ENCODE data around the gene OR5B12. TPM values are rescaled to one million over a fixed set of nuclear protein-coding genes. Genes with fewer than 3 reads are reported as not detected.

Gene OR5B12
- not detected in 2 replicates for total RNA-seq

DNA sequence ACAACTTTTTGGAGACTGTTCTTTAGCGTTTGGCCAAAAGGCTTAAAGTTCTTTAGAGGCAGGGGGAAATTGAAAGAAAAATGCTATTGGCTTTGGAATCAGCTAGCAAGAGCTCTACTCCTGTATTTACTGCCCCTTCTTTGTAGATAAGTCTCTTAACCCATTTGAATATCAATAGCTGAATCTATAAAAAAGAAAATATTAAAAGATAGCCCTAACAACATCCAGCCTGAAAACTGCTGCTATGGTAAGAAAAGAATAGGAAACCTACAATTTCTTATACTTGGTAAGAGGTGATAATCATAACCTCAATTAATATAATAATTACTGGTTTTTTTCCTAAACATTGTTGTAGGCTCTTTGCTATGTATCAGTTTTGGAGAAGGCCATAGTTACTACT lies at the start of gene OR5B12:
Gene OR5B12 (minus strand): TSS at position 101 of the 400 bp plus-strand sequence. CDS start 2,085 bp downstream, outside the sequence.
- no peak for DNase-seq (ENCODE audit: low spot score)
- no peaks in the 10 kb centered on the region for H3K4me1 Mint-ChIP-seq (ENCODE audit: low read depth)
- H3K4me3 Mint-ChIP-seq, result no peak within 1 kb of the TSS
- intact Hi-C loops (cut with micrococcal nuclease), result no loop called here
- H3K27ac Mint-ChIP-seq, result no peak within 1 kb of the TSS
- peaks cover 3% of the 10 kb centered on the region for H3K9me3 Mint-ChIP-seq
- no peaks in the 10 kb centered on the region for H3K36me3 Mint-ChIP-seq (ENCODE audit: low read depth)
- peaks cover 2% of the 10 kb centered on the region for H3K27me3 Mint-ChIP-seq (ENCODE audit: insufficient read depth)

DNA sequence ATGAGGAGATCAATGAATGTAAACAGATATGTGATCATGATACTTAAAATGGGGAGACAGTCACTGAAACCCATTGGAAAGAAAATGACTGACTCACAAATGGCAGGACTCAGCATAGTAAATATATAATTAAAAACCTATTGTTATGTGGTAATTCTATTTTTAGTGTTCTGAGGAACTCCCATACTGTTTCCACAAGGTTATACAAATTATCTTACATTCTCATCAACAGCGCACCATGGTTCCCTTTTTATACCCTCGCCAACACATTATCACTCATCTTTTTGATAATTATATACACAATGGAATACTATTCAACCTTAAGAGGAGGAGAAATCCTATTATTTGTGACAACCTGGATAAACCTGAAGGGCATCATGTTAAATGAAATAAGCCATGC lies 48.8 kb upstream of the OR5B12 start:
- Mint-ChIP-seq H3K9me3 (no peaks in the 10 kb centered on the region), H3K4me3 (no peak overlapping the region), H3K27me3 (ENCODE audit: insufficient read depth) (no peaks in the 10 kb centered on the region), H3K4me1 (ENCODE audit: low read depth) (no peaks in the 10 kb centered on the region), H3K36me3 (ENCODE audit: low read depth) (no peaks in the 10 kb centered on the region), H3K27ac (no peak overlapping the region)
- intact Hi-C loops (cut with micrococcal nuclease), result loop anchor here (10.0 kb wide), 1 partner anchor 56 kb away; no protein-coding TSS in a partner anchor
- DNase-seq (ENCODE audit: low spot score), result no peak

DNA sequence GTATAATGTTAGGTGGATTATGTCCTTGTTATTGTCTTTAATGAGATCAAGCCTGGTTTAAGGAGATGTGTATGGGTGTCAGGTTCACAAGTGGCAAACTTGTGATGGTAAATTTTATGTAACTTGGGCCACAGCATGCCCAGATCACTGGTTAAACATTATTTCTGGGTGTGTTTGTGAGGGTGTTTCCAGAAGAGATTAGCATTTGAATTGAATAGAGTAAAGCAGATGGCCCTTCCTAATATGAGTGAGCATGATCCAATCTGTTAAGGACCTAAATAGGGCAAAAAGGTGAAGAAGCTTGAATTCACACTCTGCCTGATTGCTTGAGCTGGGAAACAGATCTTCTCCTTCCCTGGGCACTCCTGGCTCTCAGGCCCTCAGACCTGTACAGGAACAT lies 45.1 kb upstream of the OR5B12 start:
- no peak overlapping the region for H3K27ac Mint-ChIP-seq
- no peaks in the 10 kb centered on the region for H3K27me3 Mint-ChIP-seq (ENCODE audit: insufficient read depth)
- no peaks in the 10 kb centered on the region for H3K36me3 Mint-ChIP-seq (ENCODE audit: low read depth)
- H3K4me1 Mint-ChIP-seq (ENCODE audit: low read depth), result no peaks in the 10 kb centered on the region
- H3K9me3 Mint-ChIP-seq, result no peaks in the 10 kb centered on the region
- H3K4me3 Mint-ChIP-seq, result no peak overlapping the region
- intact Hi-C loops (cut with micrococcal nuclease), result no loop called here
- no peak for DNase-seq (ENCODE audit: low spot score)

DNA sequence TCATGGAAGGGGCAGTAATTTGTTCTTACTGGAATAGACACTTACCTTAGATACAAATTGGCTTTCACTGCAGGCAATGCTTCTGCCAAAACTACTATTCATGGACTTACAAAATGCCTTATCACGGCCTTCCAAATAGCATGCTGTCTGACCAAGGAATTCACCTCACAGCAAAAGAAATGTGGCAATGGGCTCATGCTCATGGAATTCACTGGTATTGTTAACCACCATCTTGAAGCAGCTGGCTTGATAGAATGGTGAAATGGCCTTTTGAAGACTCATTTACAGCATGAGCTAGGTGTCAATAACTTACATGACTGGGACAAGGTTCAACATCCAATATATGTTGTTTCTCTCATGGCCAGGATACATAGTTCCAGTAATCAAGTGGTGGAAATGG lies 43.9 kb upstream of the OR5B12 start:
- H3K36me3 Mint-ChIP-seq (ENCODE audit: low read depth), result no peaks in the 10 kb centered on the region
- intact Hi-C loops (cut with micrococcal nuclease), result no loop called here
- H3K9me3 Mint-ChIP-seq, result no peaks in the 10 kb centered on the region
- no peak for DNase-seq (ENCODE audit: low spot score)
- no peaks in the 10 kb centered on the region for H3K4me1 Mint-ChIP-seq (ENCODE audit: low read depth)
- no peak overlapping the region for H3K27ac Mint-ChIP-seq
- H3K27me3 Mint-ChIP-seq (ENCODE audit: insufficient read depth), result no peaks in the 10 kb centered on the region
- no peak overlapping the region for H3K4me3 Mint-ChIP-seq

DNA sequence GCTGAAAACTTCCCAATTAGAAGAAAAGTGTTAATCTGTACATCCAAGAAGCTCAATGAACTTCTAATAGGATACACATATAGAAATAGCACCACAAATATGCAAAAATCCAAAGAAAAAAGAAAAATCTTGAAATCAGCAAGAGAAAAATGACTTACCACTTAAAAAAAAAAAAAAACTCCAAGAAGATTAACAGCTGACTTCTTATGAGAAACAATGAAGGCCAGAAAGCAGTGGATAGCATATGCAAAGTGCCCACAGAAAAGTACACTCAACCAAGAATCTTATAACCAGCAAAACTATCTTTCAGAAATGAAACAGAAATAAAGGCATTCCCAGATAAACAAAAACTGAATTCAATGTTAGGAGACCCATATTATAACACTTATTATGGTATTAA lies 29.9 kb upstream of the OR5B12 start:
- H3K4me1 Mint-ChIP-seq (ENCODE audit: low read depth), result no peaks in the 10 kb centered on the region
- no peak overlapping the region for H3K27ac Mint-ChIP-seq
- peaks cover 37% of the 10 kb centered on the region for H3K9me3 Mint-ChIP-seq
- H3K36me3 Mint-ChIP-seq (ENCODE audit: low read depth), result peaks cover 2% of the 10 kb centered on the region
- intact Hi-C loops (cut with micrococcal nuclease), result no loop called here
- no peak overlapping the region for H3K4me3 Mint-ChIP-seq
- DNase-seq (ENCODE audit: low spot score), result no peak
- H3K27me3 Mint-ChIP-seq (ENCODE audit: insufficient read depth), result peaks cover 1% of the 10 kb centered on the region

DNA sequence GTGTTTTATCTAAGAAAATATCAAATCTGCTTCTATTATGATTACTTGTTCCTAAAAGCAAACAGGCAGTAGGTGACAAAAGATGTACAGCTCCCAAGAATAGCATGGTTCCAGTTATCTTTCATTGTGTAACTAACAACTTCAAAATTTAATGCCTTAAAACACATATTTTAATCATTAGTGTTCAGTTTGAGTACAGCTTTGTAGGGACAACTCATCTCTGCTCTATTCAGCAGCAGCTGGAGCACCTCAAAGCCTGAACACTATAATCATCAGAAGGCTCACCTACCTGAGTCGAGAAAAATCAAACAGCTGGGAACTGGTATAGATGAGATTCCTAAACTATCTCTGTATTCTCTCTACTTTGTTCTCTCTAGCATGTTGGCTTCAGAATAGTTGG lies 24.3 kb upstream of the OR5B12 start:
- Mint-ChIP-seq H3K9me3 (peaks cover 8% of the 10 kb centered on the region), H3K27me3 (ENCODE audit: insufficient read depth) (no peaks in the 10 kb centered on the region), H3K4me3 (no peak overlapping the region), H3K36me3 (ENCODE audit: low read depth) (no peaks in the 10 kb centered on the region), H3K4me1 (ENCODE audit: low read depth) (no peaks in the 10 kb centered on the region), H3K27ac (no peak overlapping the region)
- DNase-seq (ENCODE audit: low spot score), result no peak
- intact Hi-C loops (cut with micrococcal nuclease), result no loop called here

DNA sequence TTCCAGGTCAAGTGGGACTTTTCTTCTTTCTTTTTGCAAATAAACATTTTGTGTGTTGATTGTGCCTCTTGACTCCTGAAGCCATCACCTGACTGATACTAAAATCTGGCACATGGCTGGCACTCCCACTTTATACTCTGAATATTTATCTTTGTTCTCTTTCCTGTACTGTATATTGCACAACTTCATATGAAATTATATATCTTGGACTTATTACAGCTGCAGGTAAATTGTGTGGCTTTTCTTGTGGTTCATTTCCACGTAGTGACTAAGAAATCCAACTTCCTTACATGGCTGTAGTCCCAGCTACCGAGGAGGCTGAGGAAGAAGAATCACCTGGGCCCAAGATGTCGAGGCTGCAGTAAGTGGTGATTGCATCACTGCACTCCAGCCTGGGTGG lies 23.7 kb upstream of the OR5B12 start:
- intact Hi-C loops (cut with micrococcal nuclease), result no loop called here
- Mint-ChIP-seq H3K36me3 (ENCODE audit: low read depth) (no peaks in the 10 kb centered on the region), H3K4me1 (ENCODE audit: low read depth) (no peaks in the 10 kb centered on the region), H3K4me3 (no peak overlapping the region), H3K9me3 (peaks cover 6% of the 10 kb centered on the region), H3K27ac (no peak overlapping the region), H3K27me3 (ENCODE audit: insufficient read depth) (no peaks in the 10 kb centered on the region)
- no peak for DNase-seq (ENCODE audit: low spot score)

DNA sequence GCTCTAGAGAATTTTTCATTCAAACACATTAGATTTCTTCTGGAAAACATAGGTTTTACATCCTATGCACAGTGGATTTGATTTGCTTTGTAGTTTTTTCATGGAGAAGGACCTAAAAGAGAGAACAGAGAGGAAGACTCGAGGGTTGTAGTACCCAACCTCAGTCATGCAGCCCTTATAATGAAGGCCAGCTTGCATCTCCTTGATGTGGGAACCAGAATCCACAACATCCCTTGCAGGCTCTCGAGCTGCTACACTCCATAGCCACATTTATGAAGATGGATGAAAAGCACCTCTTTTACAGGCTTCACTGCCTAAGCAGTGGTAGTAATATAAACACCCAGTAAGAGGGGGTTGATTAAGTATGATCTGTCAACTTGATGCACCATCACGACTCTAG lies 9.5 kb upstream of the OR5B12 start:
- no peak for DNase-seq (ENCODE audit: low spot score)
- Mint-ChIP-seq H3K27ac (no peak overlapping the region), H3K27me3 (ENCODE audit: insufficient read depth) (no peaks in the 10 kb centered on the region), H3K36me3 (ENCODE audit: low read depth) (no peaks in the 10 kb centered on the region), H3K9me3 (no peaks in the 10 kb centered on the region), H3K4me3 (no peak overlapping the region), H3K4me1 (ENCODE audit: low read depth) (no peaks in the 10 kb centered on the region)
- intact Hi-C loops (cut with micrococcal nuclease), result no loop called here

DNA sequence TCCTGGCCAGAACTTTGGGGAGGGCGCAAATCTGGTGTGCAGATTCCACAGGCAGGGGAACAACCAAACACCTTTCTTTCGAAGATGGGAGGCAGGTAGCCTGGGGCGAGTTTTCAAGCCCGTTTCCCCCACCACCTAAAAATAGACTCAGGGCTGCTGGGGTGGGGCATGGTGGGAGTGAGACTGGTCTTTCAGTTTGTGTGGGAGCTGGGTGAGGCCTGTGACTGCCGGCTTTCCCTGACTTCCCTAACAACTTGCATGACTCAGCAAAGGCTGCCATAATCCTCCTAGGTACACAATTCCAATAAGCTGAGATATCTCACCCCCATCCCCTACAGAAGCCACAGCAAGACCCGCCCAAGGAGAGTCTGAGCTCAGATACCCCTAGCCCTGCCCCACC lies 4.3 kb upstream of the OR5B12 start:
- peaks cover 3% of the 10 kb centered on the region for H3K9me3 Mint-ChIP-seq
- DNase-seq (ENCODE audit: low spot score), result no peak
- no peaks in the 10 kb centered on the region for H3K36me3 Mint-ChIP-seq (ENCODE audit: low read depth)
- no peaks in the 10 kb centered on the region for H3K27me3 Mint-ChIP-seq (ENCODE audit: insufficient read depth)
- H3K27ac Mint-ChIP-seq, result no peak overlapping the region
- H3K4me1 Mint-ChIP-seq (ENCODE audit: low read depth), result no peaks in the 10 kb centered on the region
- intact Hi-C loops (cut with micrococcal nuclease), result no loop called here
- no peak overlapping the region for H3K4me3 Mint-ChIP-seq

DNA sequence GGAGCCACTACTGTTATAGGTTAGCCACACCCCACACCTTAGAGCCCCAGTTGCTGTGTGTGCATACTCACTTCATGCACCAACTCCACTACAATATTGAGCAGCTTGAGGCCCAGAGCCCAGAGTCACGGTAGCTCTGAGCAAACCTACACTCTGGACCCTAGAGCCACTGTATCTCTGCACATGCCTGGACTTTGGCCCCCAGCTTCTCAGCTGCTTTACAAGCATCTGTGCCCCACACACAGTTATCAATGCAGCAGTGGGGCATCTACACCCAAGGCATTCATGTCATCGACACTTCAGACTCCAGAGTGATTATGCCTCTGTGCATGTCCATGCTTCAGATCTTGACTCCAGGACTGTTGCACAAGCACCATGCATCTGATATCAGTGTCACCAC lies 2.3 kb upstream of the OR5B12 start:
- Mint-ChIP-seq H3K9me3 (peaks cover 3% of the 10 kb centered on the region), H3K4me3 (no peak overlapping the region), H3K27me3 (ENCODE audit: insufficient read depth) (no peaks in the 10 kb centered on the region), H3K4me1 (ENCODE audit: low read depth) (no peaks in the 10 kb centered on the region), H3K27ac (no peak overlapping the region), H3K36me3 (ENCODE audit: low read depth) (no peaks in the 10 kb centered on the region)
- intact Hi-C loops (cut with micrococcal nuclease), result no loop called here
- DNase-seq (ENCODE audit: low spot score), result no peak

DNA sequence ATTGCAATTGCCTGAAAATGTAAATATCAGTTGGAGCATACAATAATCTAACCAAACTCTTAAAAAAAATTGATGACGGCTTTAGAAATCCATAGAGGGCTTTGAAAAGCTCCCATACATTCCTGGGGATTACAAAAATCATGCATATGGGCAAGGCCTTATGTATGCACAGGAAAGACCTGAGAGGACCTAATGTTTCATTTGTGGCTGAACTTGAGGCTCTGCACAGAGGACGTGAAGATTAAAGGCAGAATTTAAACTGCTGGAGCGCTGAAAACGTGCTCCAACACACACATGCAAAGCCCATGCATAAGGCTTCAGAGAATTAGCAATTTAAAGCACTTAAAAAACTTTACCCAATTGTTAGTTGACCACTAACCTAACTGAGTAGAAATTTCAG lies 3.5 kb downstream of the OR5B12 start:
- Mint-ChIP-seq H3K4me1 (ENCODE audit: low read depth) (no peaks in the 10 kb centered on the region), H3K36me3 (ENCODE audit: low read depth) (no peaks in the 10 kb centered on the region), H3K4me3 (no peak overlapping the region), H3K27ac (no peak overlapping the region), H3K27me3 (ENCODE audit: insufficient read depth) (peaks cover 2% of the 10 kb centered on the region), H3K9me3 (no peaks in the 10 kb centered on the region)
- no peak for DNase-seq (ENCODE audit: low spot score)
- intact Hi-C loops (cut with micrococcal nuclease), result loop anchor here (10.0 kb wide), 1 partner anchor 56 kb away; no protein-coding TSS in a partner anchor

DNA sequence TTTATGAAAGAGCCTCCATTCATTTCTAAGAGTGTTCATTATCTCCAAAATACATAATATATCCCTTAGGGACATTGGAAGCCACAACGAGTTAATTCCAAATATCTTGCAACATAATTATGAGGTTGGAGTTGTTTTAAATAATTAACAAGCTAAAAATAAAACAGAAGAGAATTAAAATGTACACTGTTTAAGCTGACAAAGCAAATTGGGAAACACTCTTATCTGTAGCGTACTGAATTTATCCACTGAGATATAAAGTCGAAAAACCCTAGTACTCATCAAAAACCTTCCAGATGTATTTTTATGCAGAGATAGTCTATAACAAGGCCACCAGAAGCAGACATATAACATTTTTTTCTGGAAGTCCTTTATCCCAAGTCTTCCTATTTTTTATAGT lies 7.8 kb downstream of the OR5B12 start:
- no peak overlapping the region for H3K27ac Mint-ChIP-seq
- intact Hi-C loops (cut with micrococcal nuclease), result loop anchor here (10.0 kb wide), 1 partner anchor 61 kb away; no protein-coding TSS in a partner anchor
- no peaks in the 10 kb centered on the region for H3K4me1 Mint-ChIP-seq (ENCODE audit: low read depth)
- no peak overlapping the region for H3K4me3 Mint-ChIP-seq
- H3K27me3 Mint-ChIP-seq (ENCODE audit: insufficient read depth), result peaks cover 2% of the 10 kb centered on the region
- DNase-seq (ENCODE audit: low spot score), result no peak
- H3K36me3 Mint-ChIP-seq (ENCODE audit: low read depth), result no peaks in the 10 kb centered on the region
- H3K9me3 Mint-ChIP-seq, result no peaks in the 10 kb centered on the region

DNA sequence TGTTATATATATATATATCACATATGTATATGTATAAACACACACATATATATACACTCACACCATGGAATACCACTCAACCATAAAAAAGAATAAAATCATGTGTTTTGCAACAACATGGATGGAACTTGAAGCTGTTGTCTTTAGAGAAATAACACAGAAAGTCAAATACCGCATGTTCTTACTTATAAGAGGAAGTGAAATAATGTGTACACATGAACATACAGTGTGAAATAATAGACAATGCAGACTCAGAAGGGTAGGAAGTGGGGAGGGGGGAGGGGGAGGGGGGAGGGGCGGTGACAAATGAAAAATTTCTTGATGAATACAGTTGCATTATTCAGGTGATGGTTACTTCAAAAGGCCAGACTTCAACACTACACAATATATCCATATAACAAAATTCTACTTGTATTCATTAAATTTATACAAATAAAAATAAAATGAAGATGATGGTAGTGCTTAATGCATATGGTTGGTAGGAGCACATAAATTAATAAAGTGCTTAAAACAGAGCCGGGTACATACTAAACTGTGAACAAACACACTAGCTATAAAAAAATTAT lies 8.3 kb downstream of the OR5B12 start:
- no peak overlapping the region for H3K4me3 Mint-ChIP-seq
- no peaks in the 10 kb centered on the region for H3K36me3 Mint-ChIP-seq (ENCODE audit: low read depth)
- no peaks in the 10 kb centered on the region for H3K4me1 Mint-ChIP-seq (ENCODE audit: low read depth)
- H3K27ac Mint-ChIP-seq, result no peak overlapping the region
- intact Hi-C loops (cut with micrococcal nuclease), result loop anchor here (10.0 kb wide), 1 partner anchor 61 kb away; no protein-coding TSS in a partner anchor
- DNase-seq (ENCODE audit: low spot score), result no peak
- H3K9me3 Mint-ChIP-seq, result no peaks in the 10 kb centered on the region
- H3K27me3 Mint-ChIP-seq (ENCODE audit: insufficient read depth), result peaks cover 2% of the 10 kb centered on the region

DNA sequence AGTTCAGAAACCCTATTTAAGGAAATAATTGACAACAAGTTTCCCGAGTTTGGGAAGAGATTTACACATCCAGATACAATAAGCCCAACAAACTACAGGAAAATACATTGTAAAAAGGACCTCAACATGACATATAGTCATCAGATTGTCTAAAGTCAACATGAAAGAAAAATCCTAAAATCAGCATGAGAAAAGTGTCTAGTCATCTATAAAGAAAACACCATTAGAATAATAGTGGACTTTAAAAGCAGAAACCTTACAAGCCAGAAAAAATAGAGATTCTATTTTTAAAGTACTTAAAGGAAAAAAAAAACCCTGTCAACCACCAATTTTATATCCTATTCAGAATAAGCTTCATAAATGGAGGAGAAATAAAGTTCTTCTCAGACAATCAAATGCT lies 12.8 kb downstream of the OR5B12 start:
- no peaks in the 10 kb centered on the region for H3K27me3 Mint-ChIP-seq (ENCODE audit: insufficient read depth)
- intact Hi-C loops (cut with micrococcal nuclease), result no loop called here
- H3K9me3 Mint-ChIP-seq, result no peaks in the 10 kb centered on the region
- H3K27ac Mint-ChIP-seq, result no peak overlapping the region
- no peak overlapping the region for H3K4me3 Mint-ChIP-seq
- no peak for DNase-seq (ENCODE audit: low spot score)
- H3K4me1 Mint-ChIP-seq (ENCODE audit: low read depth), result no peaks in the 10 kb centered on the region
- H3K36me3 Mint-ChIP-seq (ENCODE audit: low read depth), result no peaks in the 10 kb centered on the region
